Fibroblast of mammary gland (primary cell): ENCODE measurements around the gene MYL10.

Experiments used
- DNase-seq: peaks from one replicate; pipeline ENCODE4 v3.0.0-alpha.2; 2010; ENCODE audit warnings: low read depth
- H3K4me3 ChIP-seq: 2 replicates; pipeline ENCODE4 v1.5.1; 2011; ENCODE audit warnings: low read depth, mild to moderate bottlenecking, low read length, moderate library complexity; ENCODE audit not compliant: control insufficient read depth
- TF ChIP-seq, protein P1 (sequence below): conservative IDR thresholded peaks from 2 replicates; pipeline ENCODE4 v1.5.1; 2011; ENCODE audit warnings: low read depth, low read length, inconsistent platforms; ENCODE audit not compliant: control insufficient read depth, insufficient read depth

Gene MYL10

GRCh38 chr7:101588131-101588935 lies 40.8 kb downstream of the MYL10 start:
- no peak overlapping the region for H3K4me3 ChIP-seq
- DNase-seq, result no peak
- TF ChIP-seq, protein P1, sequence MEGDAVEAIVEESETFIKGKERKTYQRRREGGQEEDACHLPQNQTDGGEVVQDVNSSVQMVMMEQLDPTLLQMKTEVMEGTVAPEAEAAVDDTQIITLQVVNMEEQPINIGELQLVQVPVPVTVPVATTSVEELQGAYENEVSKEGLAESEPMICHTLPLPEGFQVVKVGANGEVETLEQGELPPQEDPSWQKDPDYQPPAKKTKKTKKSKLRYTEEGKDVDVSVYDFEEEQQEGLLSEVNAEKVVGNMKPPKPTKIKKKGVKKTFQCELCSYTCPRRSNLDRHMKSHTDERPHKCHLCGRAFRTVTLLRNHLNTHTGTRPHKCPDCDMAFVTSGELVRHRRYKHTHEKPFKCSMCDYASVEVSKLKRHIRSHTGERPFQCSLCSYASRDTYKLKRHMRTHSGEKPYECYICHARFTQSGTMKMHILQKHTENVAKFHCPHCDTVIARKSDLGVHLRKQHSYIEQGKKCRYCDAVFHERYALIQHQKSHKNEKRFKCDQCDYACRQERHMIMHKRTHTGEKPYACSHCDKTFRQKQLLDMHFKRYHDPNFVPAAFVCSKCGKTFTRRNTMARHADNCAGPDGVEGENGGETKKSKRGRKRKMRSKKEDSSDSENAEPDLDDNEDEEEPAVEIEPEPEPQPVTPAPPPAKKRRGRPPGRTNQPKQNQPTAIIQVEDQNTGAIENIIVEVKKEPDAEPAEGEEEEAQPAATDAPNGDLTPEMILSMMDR, result no peak

DNA sequence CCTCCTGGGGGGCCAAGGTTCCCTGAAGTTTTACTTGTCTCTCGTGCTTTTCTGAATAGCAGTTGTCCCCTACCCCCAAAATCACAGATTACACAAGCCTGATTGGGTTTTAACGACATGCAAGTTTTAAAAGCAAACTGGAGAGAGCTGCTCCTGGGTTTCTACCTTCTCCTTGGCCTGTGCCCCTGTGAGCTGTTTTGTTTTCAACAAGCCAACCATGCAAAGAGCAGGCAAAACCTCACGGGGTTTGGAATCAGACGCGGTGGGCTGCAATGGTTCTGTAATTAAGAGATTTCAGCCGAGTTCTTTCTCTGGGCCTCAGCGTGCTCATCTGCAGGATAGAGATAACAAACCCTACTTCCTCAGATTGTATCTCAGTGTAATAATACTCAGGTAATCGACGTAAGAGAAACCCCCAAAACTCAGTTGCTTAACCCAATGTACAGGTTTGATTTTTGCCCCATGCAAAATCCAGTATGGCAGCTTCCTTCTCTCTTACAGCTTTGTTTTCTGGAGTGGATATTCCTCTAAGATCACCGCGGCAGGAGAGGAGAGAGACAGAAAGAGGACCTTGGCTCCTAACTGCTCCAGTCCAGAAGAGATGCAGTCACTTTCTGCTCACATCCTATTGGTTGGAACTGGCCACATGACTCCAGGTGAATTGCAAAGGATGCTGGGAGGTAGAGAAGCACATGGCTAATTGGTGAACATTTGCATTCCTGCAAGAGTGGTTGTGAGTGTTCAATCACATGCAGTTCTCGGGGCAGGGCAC lies 42.0 kb downstream of the MYL10 start:
- no peak for DNase-seq
- no peak overlapping the region for H3K4me3 ChIP-seq
- TF ChIP-seq, protein P1, result no peak

DNA sequence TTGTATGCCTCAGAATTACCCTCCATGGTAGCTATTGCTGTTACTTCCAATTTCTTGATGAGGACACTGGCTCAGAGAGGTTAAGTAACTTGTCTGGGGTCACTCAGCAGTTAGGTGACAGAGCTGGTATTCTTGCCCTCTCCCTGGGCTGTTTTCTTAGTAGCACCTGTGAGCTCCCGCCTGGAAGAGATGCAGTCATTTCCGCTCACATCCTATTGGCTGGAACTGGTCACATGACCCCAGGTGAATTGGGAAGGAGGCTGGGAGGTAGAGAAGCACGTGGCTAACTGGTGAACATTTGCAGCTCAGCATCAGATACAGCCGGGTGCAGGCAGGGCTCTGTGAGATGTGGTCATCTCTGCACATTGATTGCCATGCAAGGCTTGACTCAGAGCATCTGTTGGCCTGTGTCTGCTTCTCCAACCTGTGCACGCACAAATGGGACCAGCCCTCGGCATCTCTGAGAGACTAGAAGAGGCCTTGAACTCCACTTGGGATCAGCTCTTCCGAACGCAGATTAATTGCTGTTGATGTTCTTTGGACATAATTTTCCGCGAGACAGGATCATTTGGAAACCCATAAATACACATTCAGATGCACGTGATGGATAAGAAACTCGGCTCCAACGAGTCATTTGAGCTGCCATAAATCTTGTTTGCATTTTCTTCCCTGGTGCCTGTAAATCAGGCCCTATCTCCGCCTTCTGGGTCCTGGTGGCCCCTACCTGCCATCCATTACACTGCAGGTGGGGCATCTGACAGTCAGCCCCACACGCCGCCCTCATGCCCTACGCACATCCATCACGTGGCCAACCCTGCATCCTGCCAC lies 42.8 kb downstream of the MYL10 start:
- TF ChIP-seq, protein P1, result no peak
- H3K4me3 ChIP-seq, result no peak overlapping the region
- DNase-seq, result no peak

DNA sequence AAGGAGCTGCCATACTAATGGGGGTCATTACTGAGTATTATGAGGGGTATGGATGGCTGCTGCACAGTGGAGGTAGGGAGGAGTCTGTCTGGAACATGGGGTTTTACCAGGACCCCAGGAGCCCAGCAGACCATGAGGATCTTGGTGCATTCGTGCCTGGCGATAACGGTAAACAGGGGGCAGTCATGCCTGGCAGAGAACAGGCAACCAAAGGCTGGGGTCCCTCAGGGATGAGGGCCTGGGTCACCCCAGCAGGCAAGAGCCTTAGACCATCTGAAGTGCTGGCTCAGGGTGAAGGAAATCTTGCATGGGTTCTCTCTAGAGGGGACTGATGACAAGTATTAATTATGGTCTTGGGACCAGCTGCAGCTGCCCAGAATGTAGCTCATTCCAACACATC lies 46.1 kb downstream of the MYL10 start:
- H3K4me3 ChIP-seq, result no peak overlapping the region
- TF ChIP-seq, protein P1, result no peak
- DNase-seq, result no peak

DNA sequence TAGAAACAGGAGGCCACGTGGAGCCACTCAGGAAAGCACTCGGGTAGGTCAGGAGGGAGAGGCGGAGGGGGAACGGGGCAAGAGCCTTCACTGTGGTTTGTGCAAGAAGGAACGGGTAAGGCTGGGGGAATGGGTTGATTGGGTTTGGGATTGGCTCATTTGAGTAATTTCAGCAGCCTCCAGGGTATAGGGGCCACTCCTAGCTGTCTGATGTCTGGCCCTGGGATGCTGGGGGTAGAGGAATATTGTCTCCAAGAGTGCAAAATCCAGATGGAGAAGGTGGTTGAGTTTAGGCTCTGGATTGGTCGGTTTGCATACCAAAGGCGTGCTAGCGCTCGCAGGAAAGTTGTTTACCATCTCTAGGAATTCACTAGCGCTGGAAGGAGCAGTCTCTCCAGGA lies 47.2 kb downstream of the MYL10 start:
- DNase-seq, result no peak

DNA sequence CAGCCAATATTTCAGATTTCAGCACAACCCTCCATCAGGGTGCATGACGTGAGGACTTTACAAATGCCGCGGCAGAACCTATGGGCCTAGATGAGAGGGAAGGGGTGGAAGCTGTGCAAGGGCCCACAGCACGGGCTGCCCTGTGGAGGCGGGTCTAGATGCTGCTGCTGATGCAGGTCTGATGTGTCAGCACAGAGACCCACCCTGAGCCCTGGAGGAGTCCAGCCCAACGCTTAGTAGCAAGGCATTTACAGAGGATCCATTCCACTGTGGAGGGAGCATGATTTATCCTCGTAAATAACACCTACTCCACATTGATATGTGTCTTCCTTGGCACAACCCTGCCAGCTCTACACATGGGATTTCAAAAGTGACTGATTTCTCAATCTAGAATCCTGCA lies 48.5 kb downstream of the MYL10 start:
- no peak for DNase-seq
- TF ChIP-seq, protein P1, result no peak
- no peak overlapping the region for H3K4me3 ChIP-seq

More for the DNA sequence above, 47.2 kb downstream of the MYL10 start:
- TF ChIP-seq, protein P1, result no peak
- H3K4me3 ChIP-seq, result no peak overlapping the region
